Measurements from ENCODE around the gene MPIG6B. TPM values are rescaled to one million over a fixed set of nuclear protein-coding genes. Genes with fewer than 3 reads are reported as not detected.

The MPIG6B gene
- 1 to 10 TPM; 1.1 to 2.3 (median 1.4) TPM for polyA plus RNA-seq (ENCODE audit: insufficient read length in 3 of 3)

GRCh38 chr6:31723245-31723979 lies at the start of gene MPIG6B:
Gene MPIG6B (plus strand): TSS chr6:31723373. CDS start chr6:31723384, 11 bp downstream.
- no peak for DNase-seq (ENCODE audit: low read depth in 3 of 3, low spot score in 2 of 3)

- DNase-seq (ENCODE audit: low read depth in 3 of 3, low spot score in 2 of 3): no peak
These were observed 46.8 kb upstream of the MPIG6B start for GRCh38 chr6:31676322-31676903.

GRCh38 chr6:31676904-31677303 lies 46.3 kb upstream of the MPIG6B start:
- no peak for DNase-seq (ENCODE audit: low read depth in 3 of 3, low spot score in 2 of 3)

GRCh38 chr6:31677955-31678354 lies 45.2 kb upstream of the MPIG6B start:
- no peak for DNase-seq (ENCODE audit: low read depth in 3 of 3, low spot score in 2 of 3)

- no peak for DNase-seq (ENCODE audit: low read depth in 3 of 3, low spot score in 2 of 3)
These were observed 42.7 kb upstream of the MPIG6B start, which contains the start of gene LY6G5C for GRCh38 chr6:31680226-31681134. Gene LY6G5C (minus strand): TSS chr6:31681067. CDS start chr6:31680373, 694 bp downstream.

- no peak for DNase-seq (ENCODE audit: low read depth in 3 of 3, low spot score in 2 of 3)
These were observed 42.0 kb upstream of the MPIG6B start for GRCh38 chr6:31681135-31681671.

GRCh38 chr6:31683591-31683990 lies 39.6 kb upstream of the MPIG6B start:
- DNase-seq (ENCODE audit: low read depth in 3 of 3, low spot score in 2 of 3): no peak

GRCh38 chr6:31686483-31686882 lies 36.7 kb upstream of the MPIG6B start:
- DNase-seq (ENCODE audit: low read depth in 3 of 3, low spot score in 2 of 3): no peak

- no peak for DNase-seq (ENCODE audit: low read depth in 3 of 3, low spot score in 2 of 3)
These were observed 35.9 kb upstream of the MPIG6B start for GRCh38 chr6:31687321-31687720.

GRCh38 chr6:31687860-31688693 lies 35.1 kb upstream of the MPIG6B start:
- DNase-seq (ENCODE audit: low read depth in 3 of 3, low spot score in 2 of 3): no peak

GRCh38 chr6:31689249-31690110 lies 33.7 kb upstream of the MPIG6B start:
- DNase-seq (ENCODE audit: low read depth in 3 of 3, low spot score in 2 of 3): no peak

GRCh38 chr6:31690231-31691077 lies 32.7 kb upstream of the MPIG6B start:
- no peak for DNase-seq (ENCODE audit: low read depth in 3 of 3, low spot score in 2 of 3)

GRCh38 chr6:31691078-31691463 lies 32.1 kb upstream of the MPIG6B start:
- no peak for DNase-seq (ENCODE audit: low read depth in 3 of 3, low spot score in 2 of 3)

GRCh38 chr6:31691564-31692108 lies 31.5 kb upstream of the MPIG6B start:
- DNase-seq (ENCODE audit: low read depth in 3 of 3, low spot score in 2 of 3): no peak

- DNase-seq (ENCODE audit: low read depth in 3 of 3, low spot score in 2 of 3): no peak
These were observed 30.8 kb upstream of the MPIG6B start for GRCh38 chr6:31692353-31692752.

GRCh38 chr6:31692886-31693285 lies 30.3 kb upstream of the MPIG6B start:
- DNase-seq (ENCODE audit: low read depth in 3 of 3, low spot score in 2 of 3): no peak

- DNase-seq (ENCODE audit: low read depth in 3 of 3, low spot score in 2 of 3): no peak
These were observed 29.6 kb upstream of the MPIG6B start for GRCh38 chr6:31693535-31693934.

- no peak for DNase-seq (ENCODE audit: low read depth in 3 of 3, low spot score in 2 of 3)
These were observed 25.6 kb upstream of the MPIG6B start for GRCh38 chr6:31697555-31697954.
